Stomach (tissue), 4 donors: ENCODE measurements around the gene CASP12.

ENCODE experiments used
- POLR2A ChIP-seq, 4 donors: fragments of 450-650 bp; IDR thresholded peaks; one replicate each; pipeline ENCODE4 v1.6.1; 2016; ENCODE audit warnings: antibody characterized with exemption in 4 of 4, control low read depth in 2 of 4, mild to moderate bottlenecking in 1 of 4, moderate library complexity in 1 of 4
- TF ChIP-seq, protein P1 (sequence below), 7 experiments: fragments of 450-650 bp in 4 of 7; fragments of 200-600 bp in 3 of 7; sonication (generic) in 3 of 7; IDR thresholded peaks; one replicate each; pipeline ENCODE4 v1.5.1; 2016 to 2019; ENCODE audit warnings: antibody characterized with exemption in 7 of 7, control low read depth in 2 of 7, mild to moderate bottlenecking in 1 of 7

DNA sequence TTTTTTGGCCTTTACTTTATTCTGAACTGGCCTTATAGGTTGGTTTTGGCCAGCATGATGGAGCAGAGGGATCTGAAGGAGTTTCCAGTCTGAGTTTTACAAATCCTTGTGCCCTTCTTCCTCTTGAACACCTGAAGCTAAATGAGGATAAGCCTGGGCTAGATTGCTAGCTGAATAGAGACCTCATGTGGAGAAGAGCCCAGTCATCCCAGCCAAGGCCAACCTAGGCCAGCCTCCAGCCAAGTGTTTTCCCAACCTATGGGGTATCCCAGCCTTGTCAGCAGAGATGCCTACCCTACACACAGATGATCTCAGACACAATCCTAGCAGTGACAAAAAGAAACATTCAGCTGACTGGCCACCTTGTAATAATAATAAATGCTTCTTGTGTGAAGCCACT, 966 bp upstream of the CASP12 start:
- TF ChIP-seq, protein P1, sequence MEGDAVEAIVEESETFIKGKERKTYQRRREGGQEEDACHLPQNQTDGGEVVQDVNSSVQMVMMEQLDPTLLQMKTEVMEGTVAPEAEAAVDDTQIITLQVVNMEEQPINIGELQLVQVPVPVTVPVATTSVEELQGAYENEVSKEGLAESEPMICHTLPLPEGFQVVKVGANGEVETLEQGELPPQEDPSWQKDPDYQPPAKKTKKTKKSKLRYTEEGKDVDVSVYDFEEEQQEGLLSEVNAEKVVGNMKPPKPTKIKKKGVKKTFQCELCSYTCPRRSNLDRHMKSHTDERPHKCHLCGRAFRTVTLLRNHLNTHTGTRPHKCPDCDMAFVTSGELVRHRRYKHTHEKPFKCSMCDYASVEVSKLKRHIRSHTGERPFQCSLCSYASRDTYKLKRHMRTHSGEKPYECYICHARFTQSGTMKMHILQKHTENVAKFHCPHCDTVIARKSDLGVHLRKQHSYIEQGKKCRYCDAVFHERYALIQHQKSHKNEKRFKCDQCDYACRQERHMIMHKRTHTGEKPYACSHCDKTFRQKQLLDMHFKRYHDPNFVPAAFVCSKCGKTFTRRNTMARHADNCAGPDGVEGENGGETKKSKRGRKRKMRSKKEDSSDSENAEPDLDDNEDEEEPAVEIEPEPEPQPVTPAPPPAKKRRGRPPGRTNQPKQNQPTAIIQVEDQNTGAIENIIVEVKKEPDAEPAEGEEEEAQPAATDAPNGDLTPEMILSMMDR (IDR thresholded peaks at IDR 0.05) = no peak
- no peak for TF ChIP-seq POLR2A (IDR thresholded peaks at IDR 0.05)
